ENCODE results near the gene GPR55. TPM values are rescaled to one million over a fixed set of nuclear protein-coding genes. Genes with fewer than 3 reads are reported as not detected.

Gene GPR55
- total and polyA plus RNA-seq, 10 of the 15 experiments (the other 5 are each of a cell fraction or from before 2014, with no cell fraction given): 2.1 to 30.1 (median 16.2) TPM

GRCh38 chr2:230941202-230942180, 16.4 kb upstream of the GPR55 start (continued):
- TF ChIP-seq RELB (IDR thresholded peaks at IDR 0.05; ENCODE audit: low read depth) (no peak), SUPT20H (IDR thresholded peaks at IDR 0.05; ENCODE audit: borderline replicate concordance, control insufficient read depth, low read depth, low read length) (no peak), CBX3 (IDR thresholded peaks at IDR 0.05; ENCODE audit: borderline replicate concordance, low read depth) (no peak), ATF2 (IDR thresholded peaks at IDR 0.05; ENCODE audit: low read length) (no peak)

- WGBS (ENCODE audit: insufficient coverage, insufficient replicate concordance, low lambda C conversion rate, missing lambda C conversion rate): 81% methylated on average over 9 of the region's 9 CpGs
- H3K36me3 ChIP-seq (ENCODE audit: control insufficient read depth in 2 of 2, insufficient read depth in 2 of 2, low read length in 1 of 2): no peaks in the 10 kb centered on the region
- POLR2A ChIA-PET: interaction anchor here (2.6 to 15.2 kb wide), 2 partner anchors 13 to 44 kb away, joined by 9 to 144 read pairs; no protein-coding TSS in a partner anchor
- no peak for DNase-seq (ENCODE audit: low read depth, low spot score)
- CTCF ChIA-PET: interaction anchor here (1.7 to 28.4 kb wide), 3 partner anchors 13 to 465 kb away, joined by 3 to 372 read pairs (median 74); partner anchors contain the start of gene GPR55
- no peak overlapping the region for H2AFZ ChIP-seq (ENCODE audit: control insufficient read depth, low read depth, low read length)
- no peak overlapping the region for H3K4me3 ChIP-seq
- TF ChIP-seq SP1 (IDR thresholded peaks at IDR 0.05; ENCODE audit: low read depth, low read length) (no peak), IKZF2 (IDR thresholded peaks at IDR 0.05) (no peak), SMAD5 (IDR thresholded peaks at IDR 0.05; ENCODE audit: low read depth) (no peak), SMC3 (IDR thresholded peaks at IDR 0.05; ENCODE audit: borderline replicate concordance, low read length) (no peak), CBX3 (IDR thresholded peaks at IDR 0.05; ENCODE audit: borderline replicate concordance, low read depth) (no peak), TARDBP (IDR thresholded peaks at IDR 0.05; ENCODE audit: borderline replicate concordance) (no peak)
- H3K9ac ChIP-seq (ENCODE audit: control insufficient read depth, insufficient read depth, low read length): no peak overlapping the region
- ATAC-seq: no peak
- BruUV-seq (replicated peaks): no TSS peak
- H3K4me1 ChIP-seq (ENCODE audit: control insufficient read depth, insufficient read depth, low read length): peaks cover 9% of the 10 kb centered on the region
- H3K27me3 ChIP-seq (replicated peaks in 1 of 2; ENCODE audit: control insufficient read depth in 2 of 2, insufficient read depth in 2 of 2, low read length in 1 of 2): no peaks in the 10 kb centered on the region
- H3K9me3 ChIP-seq (replicated peaks; ENCODE audit: control insufficient read depth, insufficient read depth, low read length): peaks cover 14% of the 10 kb centered on the region
- H4K20me1 ChIP-seq (ENCODE audit: control insufficient read depth, insufficient read depth): no peaks in the 10 kb centered on the region
- intact Hi-C loops (cut with micrococcal nuclease; ENCODE audit: unreplicated experiment) (loop anchor here (10.0 kb wide), 1 partner anchor 276 kb away; no protein-coding TSS in a partner anchor), in situ Hi-C loops (cut with MboI) (loop anchor here (5.0 kb wide), 1 partner anchor 47 kb away; no protein-coding TSS in a partner anchor)
- SMC1A ChIA-PET (ENCODE audit: uncharacterized antibody, unreplicated experiment): interaction anchor here (3.0 to 21.6 kb wide), 2 partner anchors 14 to 44 kb away, joined by 15 to 411 read pairs; no protein-coding TSS in a partner anchor
- peaks cover 18% of the 10 kb centered on the region for H3K79me2 ChIP-seq (ENCODE audit: control insufficient read depth, insufficient read depth, low read length)
- no peak overlapping the region for H3K4me2 ChIP-seq (ENCODE audit: control insufficient read depth, insufficient read depth)
- FAIRE-seq: no peak
- no peak overlapping the region for H3K27ac ChIP-seq (ENCODE audit: control insufficient read depth, insufficient read depth)
- RAD21 ChIA-PET (ENCODE audit: unreplicated experiment): interaction anchor here (22.2 kb wide), 1 partner anchor 44 kb away, joined by 400 read pairs; no protein-coding TSS in a partner anchor
Observed at GRCh38 chr2:230940471-230940815, 15.4 kb upstream of the GPR55 start.
